Hepatocyte (in vitro differentiated cells): ENCODE results near the gene KLHL12.

ENCODE experiments used
- CTCF ChIP-seq: fragments of 200-600 bp; sonication (generic); IDR thresholded peaks from 2 replicates; pipeline ENCODE4 v1.5.1; 2016; ENCODE audit warnings: antibody characterized with exemption, mild to moderate bottlenecking; ENCODE audit not compliant: poor library complexity
- EZH2phosphoT487 ChIP-seq: fragments of 200-600 bp; sonication (generic); IDR thresholded peaks from one replicate; pipeline ENCODE4 v1.6.1; 2018; ENCODE audit warnings: antibody characterized with exemption, mild to moderate bottlenecking, low read depth, moderate library complexity; ENCODE audit not compliant: unreplicated experiment, severe bottlenecking

- TF ChIP-seq CTCF (no peak), EZH2phosphoT487 (no peak)
Measured at GRCh38 chr1:202964791-202965410, 37.9 kb upstream of the KLHL12 start.
